Tibial nerve (tissue), 4 donors: ENCODE measurements around the gene CHI3L1. TPM values are rescaled to one million over a fixed set of nuclear protein-coding genes. Genes with fewer than 3 reads are reported as not detected.

Experiments used
- DNase-seq, 2 donors: peaks; one replicate each; pipeline ENCODE4 v3.0.0-alpha.2; 2019; ENCODE audit warnings: low spot score in 2 of 2
- H3K27ac ChIP-seq, 4 donors: fragments of 200-600 bp; sonication (generic) in 3 of 4; one replicate each; pipeline ENCODE4 v1.5.1; 2017 to 2019; ENCODE audit warnings: mild to moderate bottlenecking in 1 of 4
- H3K27me3 ChIP-seq, 2 donors: fragments of 200-600 bp; sonication (generic) in 1 of 2; one replicate each; pipeline versions ENCODE4 v1.5.1 to v1.6.0; 2017 to 2019
- H3K36me3 ChIP-seq, 3 donors: fragments of 200-600 bp; sonication (generic); one replicate each; pipeline ENCODE4 v1.5.1; 2018 to 2019
- H3K4me1 ChIP-seq, 4 donors: fragments of 200-600 bp; sonication (generic) in 3 of 4; one replicate each; pipeline ENCODE4 v1.5.1; 2017 to 2019
- H3K4me3 ChIP-seq, 4 donors: fragments of 200-600 bp; sonication (generic) in 3 of 4; one replicate each; pipeline ENCODE4 v1.5.1; 2017 to 2019; ENCODE audit warnings: mild to moderate bottlenecking in 1 of 4, moderate library complexity in 1 of 4
- H3K9me3 ChIP-seq, 4 donors: fragments of 200-600 bp; sonication (generic) in 3 of 4; one replicate each; pipeline ENCODE4 v1.5.1; 2017 to 2019
- CTCF ChIP-seq, 5 experiments: fragments of 200-600 bp in 3 of 5; fragments of 450-650 bp in 2 of 5; sonication (generic) in 3 of 5; IDR thresholded peaks; one replicate each; pipeline ENCODE4 v1.5.1; 2016 to 2019; ENCODE audit warnings: antibody characterized with exemption in 5 of 5, mild to moderate bottlenecking in 3 of 5, moderate library complexity in 2 of 5
- EP300 ChIP-seq, 2 donors: sonication (generic); formaldehyde crosslinking; IDR thresholded peaks; one replicate each; pipeline ENCODE4 v1.6.1; 2017; ENCODE audit warnings: antibody characterized with exemption in 2 of 2, mild to moderate bottlenecking in 1 of 2
- POLR2A ChIP-seq, 2 donors: fragments of 450-650 bp; IDR thresholded peaks; one replicate each; pipeline ENCODE4 v1.6.1; 2017; ENCODE audit warnings: antibody characterized with exemption in 2 of 2, mild to moderate bottlenecking in 2 of 2, moderate library complexity in 2 of 2
- WGBS, 2 donors: methylation state at CpG; one replicate each; pipeline ENCODE4 v1.1.5; 2018; 5-methylcytosine and 5-hydroxymethylcytosine counted together
- total RNA-seq, 4 donors: library from RNA; depleted of rRNA; stranded (reverse); fragments of >200 nt; gene quantifications; one replicate each; pipeline ENCODE4 v1.1.0, GENCODE V29; 2016

CHI3L1 gene
- total RNA-seq, 4 donors from 2014 or later = 5.0 to 150 (median 18.8) TPM; not detected in 1

GRCh38 chr1:203138066-203138465, 48.4 kb downstream of the CHI3L1 start:
- Histone ChIP-seq H3K36me3 (no peaks in the 10 kb centered on the region), H3K27me3 (no peaks in the 10 kb centered on the region), H3K4me3 (no peak overlapping the region), H3K27ac (no peak overlapping the region), H3K9me3 (no peaks in the 10 kb centered on the region), H3K4me1 (no peaks in the 10 kb centered on the region)
- no peak for TF ChIP-seq EP300 (IDR thresholded peaks at IDR 0.05)
- no peak for TF ChIP-seq CTCF (IDR thresholded peaks at IDR 0.05)
- no peak for TF ChIP-seq POLR2A (IDR thresholded peaks at IDR 0.05)
- no peak for DNase-seq
- 92 to 97% methylated on average over 3 of the region's 3 CpGs for WGBS, 2 donors

GRCh38 chr1:203137324-203137723, 49.2 kb downstream of the CHI3L1 start:
- H3K27me3 ChIP-seq = no peaks in the 10 kb centered on the region
- no peaks in the 10 kb centered on the region for H3K36me3 ChIP-seq
- WGBS, 2 donors = 93 to 98% methylated on average over 4 of the region's 4 CpGs
- no peaks in the 10 kb centered on the region for H3K4me1 ChIP-seq
- no peaks in the 10 kb centered on the region for H3K9me3 ChIP-seq
- no peak overlapping the region for H3K27ac ChIP-seq
- H3K4me3 ChIP-seq = no peak overlapping the region
- DNase-seq = no peak
- TF ChIP-seq EP300 (IDR thresholded peaks at IDR 0.05) (no peak), POLR2A (IDR thresholded peaks at IDR 0.05) (no peak), CTCF (IDR thresholded peaks at IDR 0.05) (no peak)

- no peak overlapping the region for H3K27ac ChIP-seq
- no peaks in the 10 kb centered on the region for H3K36me3 ChIP-seq
- H3K9me3 ChIP-seq = no peaks in the 10 kb centered on the region
- no peaks in the 10 kb centered on the region for H3K27me3 ChIP-seq
- TF ChIP-seq POLR2A (IDR thresholded peaks at IDR 0.05) (no peak), EP300 (IDR thresholded peaks at IDR 0.05) (no peak), CTCF (IDR thresholded peaks at IDR 0.05) (no peak)
- no peaks in the 10 kb centered on the region for H3K4me1 ChIP-seq
- no peak overlapping the region for H3K4me3 ChIP-seq
- 94 to 100% methylated on average over 1 of the region's 1 CpG for WGBS, 2 donors
- no peak for DNase-seq
These were observed 50.0 kb downstream of the CHI3L1 start for GRCh38 chr1:203136409-203137042.

GRCh38 chr1:203135636-203136305, 50.7 kb downstream of the CHI3L1 start:
- 64 to 65% methylated on average over 8 of the region's 8 CpGs for WGBS, 2 donors
- DNase-seq = no peak
- Histone ChIP-seq H3K36me3 (no peaks in the 10 kb centered on the region), H3K4me3 (no peak overlapping the region), H3K9me3 (no peaks in the 10 kb centered on the region), H3K4me1 (no peaks in the 10 kb centered on the region), H3K27ac (no peak overlapping the region), H3K27me3 (no peaks in the 10 kb centered on the region)
- no peak for TF ChIP-seq CTCF (IDR thresholded peaks at IDR 0.05)
- no peak for TF ChIP-seq EP300 (IDR thresholded peaks at IDR 0.05)
- no peak for TF ChIP-seq POLR2A (IDR thresholded peaks at IDR 0.05)

GRCh38 chr1:203133970-203134725, 52.4 kb downstream of the CHI3L1 start:
- no peak for DNase-seq
- WGBS, 2 donors = 79 to 82% methylated on average over 12 of the region's 12 CpGs
- Histone ChIP-seq H3K9me3 (no peaks in the 10 kb centered on the region), H3K4me3 (no peak overlapping the region), H3K36me3 (no peaks in the 10 kb centered on the region), H3K27me3 (no peaks in the 10 kb centered on the region), H3K27ac (no peak overlapping the region), H3K4me1 (peaks cover 0 to 14% (median 3%) of the 10 kb centered on the region in 4 donors)
- no peak for TF ChIP-seq CTCF (IDR thresholded peaks at IDR 0.05)
- TF ChIP-seq POLR2A (IDR thresholded peaks at IDR 0.05) = no peak
- TF ChIP-seq EP300 (IDR thresholded peaks at IDR 0.05) = no peak
